Keratinocyte (primary cell): ENCODE measurements around the gene BUD23. TPM values are rescaled to one million over a fixed set of nuclear protein-coding genes. Genes with fewer than 3 reads are reported as not detected.

ENCODE experiments used
- DNase-seq: peaks from one replicate; pipeline ENCODE4 v3.0.0-alpha.2; 2011; ENCODE audit warnings: low read depth, missing footprints, low spot score
- FAIRE-seq: peaks from 2 replicates; lab custom pipeline; 2011; peaks lifted over from hg19 to GRCh38; lab: Jason Lieb, UNC
- H2AFZ ChIP-seq: 2 replicates; pipeline ENCODE4 v1.6.0; 2012; ENCODE audit warnings: low read length, control low read depth, inconsistent platforms; ENCODE audit not compliant: control insufficient read depth
- H3K27ac ChIP-seq: 2 replicates; pipeline ENCODE4 v1.5.1; 2011; ENCODE audit warnings: low read length; ENCODE audit not compliant: control insufficient read depth, insufficient read depth
- H3K27me3 ChIP-seq: 3 replicates; pipeline ENCODE4 v1.6.0; 2011; ENCODE audit warnings: low read length; ENCODE audit not compliant: control insufficient read depth, insufficient read depth; ENCODE audit errors: extremely low read depth
- H3K36me3 ChIP-seq, 2 experiments: 2 replicates in 1 of 2; 3 replicates in 1 of 2; pipeline ENCODE4 v1.5.1; 2011; ENCODE audit warnings: low read length in 2 of 2, mild to moderate bottlenecking in 1 of 2; ENCODE audit not compliant: control insufficient read depth in 2 of 2, insufficient read depth in 2 of 2; ENCODE audit errors: extremely low read depth in 1 of 2
- H3K4me1 ChIP-seq: 3 replicates; pipeline ENCODE4 v1.5.1; 2011; ENCODE audit warnings: low read length; ENCODE audit not compliant: control insufficient read depth, insufficient read depth; ENCODE audit errors: extremely low read depth
- H3K4me2 ChIP-seq: 3 replicates; pipeline ENCODE4 v1.6.0; 2011; ENCODE audit warnings: low read depth, low read length; ENCODE audit not compliant: control insufficient read depth, insufficient read depth; ENCODE audit errors: extremely low read depth
- H3K4me3 ChIP-seq, 3 experiments: fragments of 200-600 bp in 1 of 3; sonication (generic) in 1 of 3; 2 replicates in 2 of 3; 3 replicates in 1 of 3; pipeline ENCODE4 v1.5.1; 2011 to 2016; ENCODE audit warnings: low read length in 3 of 3, mild to moderate bottlenecking in 3 of 3, control low read depth in 2 of 3, inconsistent platforms in 1 of 3, low read depth in 1 of 3, mixed read lengths in 1 of 3, mixed run types in 1 of 3, moderate library complexity in 1 of 3; ENCODE audit not compliant: control insufficient read depth in 2 of 3, insufficient read depth in 2 of 3; ENCODE audit errors: extremely low read depth in 1 of 3
- H3K79me2 ChIP-seq: 2 replicates; pipeline ENCODE4 v1.6.0; 2012; ENCODE audit warnings: low read length; ENCODE audit not compliant: control insufficient read depth, insufficient read depth
- H3K9ac ChIP-seq: 3 replicates; pipeline ENCODE4 v1.6.0; 2011; ENCODE audit warnings: low read length; ENCODE audit not compliant: control insufficient read depth, insufficient read depth; ENCODE audit errors: extremely low read depth
- H3K9me1 ChIP-seq: 3 replicates; pipeline ENCODE4 v1.6.0; 2011; ENCODE audit warnings: low read length; ENCODE audit not compliant: control insufficient read depth, insufficient read depth; ENCODE audit errors: extremely low read depth
- H3K9me3 ChIP-seq: 2 replicates; pipeline ENCODE4 v1.5.1; 2012; ENCODE audit warnings: low read depth, low read length; ENCODE audit not compliant: control insufficient read depth
- H4K20me1 ChIP-seq: 3 replicates; pipeline ENCODE4 v1.6.0; 2011; ENCODE audit warnings: low read length; ENCODE audit not compliant: control insufficient read depth, insufficient read depth; ENCODE audit errors: extremely low read depth
- CTCF ChIP-seq, 3 experiments: IDR thresholded peaks in 1 of 3; conservative IDR thresholded peaks in 1 of 3; optimal IDR thresholded peaks in 1 of 3; 2 replicates in 2 of 3; 3 replicates in 1 of 3; pipeline versions ENCODE3 to v1.5.1; 2011; ENCODE audit warnings: low read length in 3 of 3, mild to moderate bottlenecking in 3 of 3, moderate library complexity in 2 of 3, control low read depth in 1 of 3, inconsistent platforms in 1 of 3; ENCODE audit not compliant: insufficient read depth in 2 of 3; ENCODE audit errors: extremely low read depth in 1 of 3
- EZH2 ChIP-seq: IDR thresholded peaks from one replicate; pipeline ENCODE4 v1.6.1; 2012; ENCODE audit warnings: inconsistent platforms, mild to moderate bottlenecking, low read length, moderate library complexity
- dilution Hi-C: fragments of 300-500 bp; cut with MboI; formaldehyde crosslinking; loops from one replicate; pipeline ENCODE4 v1.7.0; 2020; ENCODE audit warnings: low sequenced_read_pairs; ENCODE audit not compliant: extremely low pct_ligation_motif_present
- polyA plus RNA-seq, 5 experiments: library from polyadenylated mRNA; depleted of rRNA in 3 of 5; stranded (reverse) in 3 of 5; stranded (forward) in 1 of 5; unstranded in 1 of 5; fragments of >200 nt; gene quantifications; 1 replicate in 1 of 5; 2 replicates in 3 of 5; 3 replicates in 1 of 5; pipeline versions ENCODE4 v1.2.1 to v1.2.3, GENCODE V29; 2011 to 2012; ENCODE audit warnings: missing spikeins in 2 of 5, low read depth in 1 of 5, low replicate concordance in 1 of 5

BUD23 gene
- polyA plus RNA-seq, 1 donor (not counting 4 experiments of a cell fraction or from before 2014, with no cell fraction given), result 72.0 TPM

DNA sequence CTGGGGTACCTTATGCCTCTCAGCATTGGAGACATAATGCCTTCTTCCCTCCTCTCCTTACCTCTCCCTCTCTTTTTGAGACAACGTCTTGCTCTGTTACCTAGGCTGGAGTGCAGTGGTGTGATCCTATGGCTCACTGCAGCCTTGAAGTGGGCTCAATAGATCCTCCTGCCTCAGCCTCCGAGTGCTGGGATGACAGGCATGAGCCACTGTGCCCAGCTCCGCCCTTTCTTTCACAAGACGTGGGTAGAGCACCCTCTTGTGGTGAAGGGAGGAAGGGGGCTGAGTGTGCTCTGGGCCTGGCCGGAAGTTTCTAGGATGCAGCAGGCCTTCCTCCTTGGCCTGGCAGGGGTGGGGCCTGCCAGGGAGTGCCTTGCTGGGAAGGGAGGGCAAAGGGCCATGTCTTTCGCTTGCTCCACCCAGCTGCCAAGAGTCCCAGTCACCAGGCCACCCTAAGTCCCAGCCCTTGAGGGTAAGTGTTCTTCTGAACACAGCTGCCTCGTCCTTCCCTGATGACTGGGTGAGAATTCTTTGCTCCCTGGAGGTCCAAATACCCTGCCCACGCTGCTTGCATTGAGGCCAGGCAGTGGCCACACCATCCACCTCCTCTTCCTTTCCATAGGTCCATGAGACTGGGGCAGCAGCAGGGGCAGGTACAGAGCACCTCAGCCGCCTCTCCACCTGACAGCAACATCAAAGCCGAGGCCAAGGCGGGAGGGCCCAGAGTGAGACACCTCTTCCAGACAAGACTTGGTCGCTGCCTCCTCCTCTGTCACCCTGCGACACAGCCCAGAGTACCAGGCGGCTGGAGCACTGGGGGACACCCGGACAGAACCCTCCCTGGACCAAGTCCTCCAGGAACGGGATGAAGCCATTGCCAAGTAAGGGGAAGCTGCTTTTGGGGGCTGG, 51.5 kb downstream of the BUD23 start:
- no peak overlapping the region for H3K9ac ChIP-seq

GRCh38 chr7:73735528-73735905, 52.1 kb downstream of the BUD23 start:
- dilution Hi-C loops, result no loop called here
- H3K4me2 ChIP-seq, result no peak overlapping the region
- peaks cover 11% of the 10 kb centered on the region for H3K4me1 ChIP-seq
- H3K9ac ChIP-seq, result no peak overlapping the region
- FAIRE-seq (no peak), DNase-seq (no peak)
- no peaks in the 10 kb centered on the region for H3K9me1 ChIP-seq
- no peaks in the 10 kb centered on the region for H3K9me3 ChIP-seq
- no peak for TF ChIP-seq EZH2
- TF ChIP-seq CTCF (optimal IDR thresholded peaks at IDR 0.05 in 1 of 3, IDR thresholded peaks at IDR 0.05 in 1 of 3, conservative IDR thresholded peaks at IDR 0.05 in 1 of 3; ENCODE audit: extremely low read depth in 1 of 3, insufficient read depth in 2 of 3, low read length in 3 of 3), result no peak
- H3K27ac ChIP-seq, result no peak overlapping the region
- no peak overlapping the region for H3K4me3 ChIP-seq
- peaks cover 2% of the 10 kb centered on the region for H4K20me1 ChIP-seq
- no peak overlapping the region for H2AFZ ChIP-seq
- no peaks in the 10 kb centered on the region for H3K27me3 ChIP-seq
- peaks cover 6% of the 10 kb centered on the region for H3K79me2 ChIP-seq
- peaks cover 5 to 10% of the 10 kb centered on the region in 2 experiments for H3K36me3 ChIP-seq

More for the DNA sequence above, 51.5 kb downstream of the BUD23 start:
- Histone ChIP-seq H3K27ac (no peak overlapping the region), H3K4me3 (no peak overlapping the region), H3K27me3 (no peaks in the 10 kb centered on the region), H3K9me3 (no peaks in the 10 kb centered on the region), H4K20me1 (peaks cover 2% of the 10 kb centered on the region), H3K4me1 (peaks cover 11% of the 10 kb centered on the region), H2AFZ (no peak overlapping the region), H3K36me3 (peaks cover 5 to 10% of the 10 kb centered on the region in 2 experiments), H3K79me2 (peaks cover 6% of the 10 kb centered on the region), H3K9me1 (no peaks in the 10 kb centered on the region), H3K4me2 (no peak overlapping the region)
- DNase-seq (peak; percentile 72), FAIRE-seq (peak; percentile 56)
- dilution Hi-C loops, result no loop called here
- no peak for TF ChIP-seq EZH2
- TF ChIP-seq CTCF (optimal IDR thresholded peaks at IDR 0.05 in 1 of 3, IDR thresholded peaks at IDR 0.05 in 1 of 3, conservative IDR thresholded peaks at IDR 0.05 in 1 of 3; ENCODE audit: extremely low read depth in 1 of 3, insufficient read depth in 2 of 3, low read length in 3 of 3), result peak; percentile 94 to 96 (median 95)
